Measurements from ENCODE around the gene TCOF1.

Gene TCOF1

DNA sequence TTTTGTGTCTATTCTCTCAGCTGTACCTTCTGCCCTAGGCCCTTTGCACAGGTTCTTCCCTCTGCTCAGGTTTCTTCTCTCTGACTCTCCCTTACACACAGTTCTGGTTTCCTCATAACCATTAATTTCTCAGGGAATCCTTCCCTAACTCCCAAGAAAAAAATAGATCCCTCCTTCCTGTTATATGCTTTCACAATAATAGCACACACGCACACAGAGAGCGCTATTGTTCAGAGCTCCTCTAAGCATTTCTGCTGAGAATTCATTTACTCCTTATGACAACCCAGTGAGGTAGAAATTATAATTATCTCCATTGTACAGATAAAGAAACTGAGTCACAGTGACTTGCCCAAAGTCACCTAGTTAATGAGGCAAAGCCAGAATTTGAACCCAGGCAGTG, 1.7 kb upstream of the TCOF1 start:
- H3K4ac ChIP-seq (ENCODE audit: low read depth, low read length) = no peak overlapping the region
- H3K4me1 ChIP-seq (ENCODE audit: control insufficient read depth, low read depth, low read length) = peaks cover 4% of the 10 kb centered on the region
- no peak overlapping the region for H2AK5ac ChIP-seq (ENCODE audit: low read length)
- H3K4me2 ChIP-seq (ENCODE audit: low read length) = no peak overlapping the region
- H2BK15ac ChIP-seq (replicated peaks; ENCODE audit: low read depth) = no peak overlapping the region
- H3K27ac ChIP-seq (ENCODE audit: low read depth, low read length) = no peak overlapping the region
- H4K5ac ChIP-seq (ENCODE audit: low read length) = no peak overlapping the region
- no peak overlapping the region for H3K23ac ChIP-seq (ENCODE audit: low read length)
- H3K9ac ChIP-seq (ENCODE audit: low read length) = no peak overlapping the region
- H3K18ac ChIP-seq (ENCODE audit: low read length) = no peak overlapping the region
- peaks cover 12% of the 10 kb centered on the region for H3K79me1 ChIP-seq (ENCODE audit: low read length)
- no peaks in the 10 kb centered on the region for H3K27me3 ChIP-seq (ENCODE audit: insufficient read depth, low read length, poor library complexity)
- no peak overlapping the region for H2BK5ac ChIP-seq (ENCODE audit: low read length)
- H2BK120ac ChIP-seq (ENCODE audit: low read depth, low read length) = no peak overlapping the region
- peaks cover 29% of the 10 kb centered on the region for H3K79me2 ChIP-seq (ENCODE audit: control insufficient read depth, insufficient read depth, low read length)
- no peak for DNase-seq
- WGBS (ENCODE audit: extremely low coverage, insufficient coverage, low lambda C conversion rate) = no CpG with 5 or more reads among the region's 2 CpGs
- no peak overlapping the region for H4K8ac ChIP-seq (ENCODE audit: low read depth, low read length)
- no peak overlapping the region for H3K56ac ChIP-seq (ENCODE audit: low read length)
- H3K36me3 ChIP-seq (ENCODE audit: control insufficient read depth, insufficient read depth, low read length) = no peaks in the 10 kb centered on the region
- H3K4me3 ChIP-seq (ENCODE audit: low read length) = no peak overlapping the region

DNA sequence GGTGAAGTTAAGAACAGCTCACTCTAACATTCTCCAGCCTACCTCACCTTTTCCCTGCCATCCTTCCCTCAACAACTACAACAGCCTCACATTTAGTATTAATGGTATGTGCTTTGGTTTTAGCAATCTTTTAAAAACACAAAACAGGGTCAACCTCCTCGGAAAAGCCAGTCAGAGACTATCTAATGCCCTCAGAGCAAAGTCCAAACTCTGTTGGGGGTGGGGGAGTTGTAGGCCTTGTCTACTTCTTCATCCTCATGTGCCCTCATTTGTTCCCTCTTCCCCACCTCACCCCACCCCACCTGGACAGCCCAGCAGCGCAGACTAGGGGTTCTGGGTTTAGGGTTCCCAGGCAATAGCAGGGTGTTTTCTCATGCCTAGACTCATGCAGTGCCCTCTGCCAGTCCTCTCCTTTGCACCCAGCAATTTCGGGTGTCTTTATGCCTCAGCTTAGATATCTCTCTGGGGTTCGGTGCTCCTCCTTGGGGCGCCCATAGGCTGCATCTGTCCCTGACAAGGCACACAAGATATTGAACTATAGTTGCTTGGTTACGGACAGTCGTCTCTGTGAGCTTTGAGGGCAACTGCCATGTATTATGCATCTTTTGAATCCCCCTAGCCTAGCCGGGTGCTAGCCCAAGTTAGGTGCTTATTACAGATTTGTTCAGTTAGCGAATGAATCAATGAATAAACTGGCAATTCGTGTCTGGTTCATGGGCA, 762 bp upstream of the TCOF1 start:
- H2BK15ac ChIP-seq (replicated peaks; ENCODE audit: low read depth) = no peak overlapping the region
- H3K4ac ChIP-seq (ENCODE audit: low read depth, low read length) = peak overlapping the region; percentile 56
- peak overlapping the region; percentile 85 for H3K56ac ChIP-seq (ENCODE audit: low read length)
- no CpG with 5 or more reads among the region's 10 CpGs for WGBS (ENCODE audit: extremely low coverage, insufficient coverage, low lambda C conversion rate)
- no peak overlapping the region for H2BK120ac ChIP-seq (ENCODE audit: low read depth, low read length)
- H3K4me3 ChIP-seq (ENCODE audit: low read length) = no peak overlapping the region
- H3K4me2 ChIP-seq (ENCODE audit: low read length) = peak overlapping the region; percentile 81
- H3K27me3 ChIP-seq (ENCODE audit: insufficient read depth, low read length, poor library complexity) = no peaks in the 10 kb centered on the region
- no peak overlapping the region for H4K8ac ChIP-seq (ENCODE audit: low read depth, low read length)
- peaks cover 8% of the 10 kb centered on the region for H3K36me3 ChIP-seq (ENCODE audit: control insufficient read depth, insufficient read depth, low read length)
- H2AK5ac ChIP-seq (ENCODE audit: low read length) = no peak overlapping the region
- no peak overlapping the region for H2BK5ac ChIP-seq (ENCODE audit: low read length)
- peak overlapping the region; percentile 76 for H3K9ac ChIP-seq (ENCODE audit: low read length)
- peak overlapping the region; percentile 99 for H4K5ac ChIP-seq (ENCODE audit: low read length)
- peaks cover 38% of the 10 kb centered on the region for H3K79me2 ChIP-seq (ENCODE audit: control insufficient read depth, insufficient read depth, low read length)
- no peak overlapping the region for H3K27ac ChIP-seq (ENCODE audit: low read depth, low read length)
- no peak for DNase-seq
- no peak overlapping the region for H3K23ac ChIP-seq (ENCODE audit: low read length)
- no peak overlapping the region for H3K18ac ChIP-seq (ENCODE audit: low read length)
- H3K4me1 ChIP-seq (ENCODE audit: control insufficient read depth, low read depth, low read length) = peaks cover 4% of the 10 kb centered on the region
- peaks cover 20% of the 10 kb centered on the region for H3K79me1 ChIP-seq (ENCODE audit: low read length)

- peak overlapping the region; percentile 26 for H3K4me2 ChIP-seq (ENCODE audit: low read length)
- peak overlapping the region; percentile 82 for H3K4me3 ChIP-seq (ENCODE audit: low read length)
- H3K18ac ChIP-seq (ENCODE audit: low read length) = peak overlapping the region; percentile 12
- peaks cover 27% of the 10 kb centered on the region for H3K79me1 ChIP-seq (ENCODE audit: low read length)
- H3K23ac ChIP-seq (ENCODE audit: low read length) = peak overlapping the region; percentile 9
- H2BK5ac ChIP-seq (ENCODE audit: low read length) = no peak overlapping the region
- H3K27me3 ChIP-seq (ENCODE audit: insufficient read depth, low read length, poor library complexity) = no peaks in the 10 kb centered on the region
- H3K79me2 ChIP-seq (ENCODE audit: control insufficient read depth, insufficient read depth, low read length) = peaks cover 41% of the 10 kb centered on the region
- H3K36me3 ChIP-seq (ENCODE audit: control insufficient read depth, insufficient read depth, low read length) = peaks cover 14% of the 10 kb centered on the region
- peak overlapping the region; percentile 17 for H4K8ac ChIP-seq (ENCODE audit: low read depth, low read length)
- H3K56ac ChIP-seq (ENCODE audit: low read length) = peak overlapping the region; percentile 100
- no peak overlapping the region for H2BK15ac ChIP-seq (replicated peaks; ENCODE audit: low read depth)
- H3K9ac ChIP-seq (ENCODE audit: low read length) = peak overlapping the region; percentile 92
- H2AK5ac ChIP-seq (ENCODE audit: low read length) = no peak overlapping the region
- H3K4ac ChIP-seq (ENCODE audit: low read depth, low read length) = peak overlapping the region; percentile 74
- peak; percentile 57 for DNase-seq
- H3K27ac ChIP-seq (ENCODE audit: low read depth, low read length) = peak overlapping the region; percentile 43
- H4K5ac ChIP-seq (ENCODE audit: low read length) = no peak overlapping the region
- WGBS (ENCODE audit: extremely low coverage, insufficient coverage, low lambda C conversion rate) = no CpG with 5 or more reads among the region's 23 CpGs
- peaks cover 4% of the 10 kb centered on the region for H3K4me1 ChIP-seq (ENCODE audit: control insufficient read depth, low read depth, low read length)
- no peak overlapping the region for H2BK120ac ChIP-seq (ENCODE audit: low read depth, low read length)
Measured at GRCh38 chr5:150358261-150359095, 981 bp downstream of the TCOF1 start.

DNA sequence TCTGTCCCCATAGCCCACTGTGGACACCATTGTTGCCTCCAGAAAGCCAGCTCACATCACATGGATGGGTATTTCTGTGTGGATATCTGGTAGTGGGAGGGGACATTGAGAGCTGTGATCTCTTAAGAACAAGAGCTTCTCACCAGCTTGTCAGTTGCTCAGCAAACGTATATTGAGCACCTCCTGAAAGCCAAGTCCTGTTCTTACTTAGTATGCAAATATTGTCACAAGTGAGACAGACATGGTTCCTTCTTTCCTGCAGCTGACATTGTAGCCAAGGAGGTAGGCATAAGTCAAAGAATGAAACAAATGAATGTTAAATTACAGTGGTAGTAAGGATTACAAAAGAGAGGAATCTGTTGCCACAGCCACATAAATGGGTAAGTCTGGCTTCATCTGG, 3.8 kb downstream of the TCOF1 start:
- H4K5ac ChIP-seq (ENCODE audit: low read length) = no peak overlapping the region
- H3K4me1 ChIP-seq (ENCODE audit: control insufficient read depth, low read depth, low read length) = peaks cover 4% of the 10 kb centered on the region
- H3K79me2 ChIP-seq (ENCODE audit: control insufficient read depth, insufficient read depth, low read length) = peaks cover 41% of the 10 kb centered on the region
- no peak for DNase-seq
- H3K36me3 ChIP-seq (ENCODE audit: control insufficient read depth, insufficient read depth, low read length) = peaks cover 19% of the 10 kb centered on the region
- no CpG with 5 or more reads among the region's 1 CpG for WGBS (ENCODE audit: extremely low coverage, insufficient coverage, low lambda C conversion rate)
- no peak overlapping the region for H2BK120ac ChIP-seq (ENCODE audit: low read depth, low read length)
- H4K8ac ChIP-seq (ENCODE audit: low read depth, low read length) = no peak overlapping the region
- H3K4me2 ChIP-seq (ENCODE audit: low read length) = no peak overlapping the region
- peaks cover 27% of the 10 kb centered on the region for H3K79me1 ChIP-seq (ENCODE audit: low read length)
- H3K27ac ChIP-seq (ENCODE audit: low read depth, low read length) = no peak overlapping the region
- H3K9ac ChIP-seq (ENCODE audit: low read length) = no peak overlapping the region
- no peak overlapping the region for H3K23ac ChIP-seq (ENCODE audit: low read length)
- H2AK5ac ChIP-seq (ENCODE audit: low read length) = no peak overlapping the region
- no peak overlapping the region for H3K4ac ChIP-seq (ENCODE audit: low read depth, low read length)
- H2BK5ac ChIP-seq (ENCODE audit: low read length) = no peak overlapping the region
- no peak overlapping the region for H2BK15ac ChIP-seq (replicated peaks; ENCODE audit: low read depth)
- no peak overlapping the region for H3K56ac ChIP-seq (ENCODE audit: low read length)
- no peak overlapping the region for H3K4me3 ChIP-seq (ENCODE audit: low read length)
- no peaks in the 10 kb centered on the region for H3K27me3 ChIP-seq (ENCODE audit: insufficient read depth, low read length, poor library complexity)
- no peak overlapping the region for H3K18ac ChIP-seq (ENCODE audit: low read length)

GRCh38 chr5:150363185-150363584, 5.7 kb downstream of the TCOF1 start:
- DNase-seq = no peak
- Histone ChIP-seq H3K79me1 (ENCODE audit: low read length) (peaks cover 25% of the 10 kb centered on the region), H2BK15ac (replicated peaks; ENCODE audit: low read depth) (no peak overlapping the region), H4K5ac (ENCODE audit: low read length) (no peak overlapping the region), H3K4ac (ENCODE audit: low read depth, low read length) (no peak overlapping the region), H3K27ac (ENCODE audit: low read depth, low read length) (no peak overlapping the region), H4K8ac (ENCODE audit: low read depth, low read length) (no peak overlapping the region), H3K4me1 (ENCODE audit: control insufficient read depth, low read depth, low read length) (no peaks in the 10 kb centered on the region), H2BK120ac (ENCODE audit: low read depth, low read length) (no peak overlapping the region), H3K4me2 (ENCODE audit: low read length) (no peak overlapping the region), H3K79me2 (ENCODE audit: control insufficient read depth, insufficient read depth, low read length) (peaks cover 35% of the 10 kb centered on the region), H3K27me3 (ENCODE audit: insufficient read depth, low read length, poor library complexity) (no peaks in the 10 kb centered on the region), H2AK5ac (ENCODE audit: low read length) (no peak overlapping the region), H2BK5ac (ENCODE audit: low read length) (no peak overlapping the region), H3K36me3 (ENCODE audit: control insufficient read depth, insufficient read depth, low read length) (peaks cover 25% of the 10 kb centered on the region), H3K56ac (ENCODE audit: low read length) (no peak overlapping the region), H3K23ac (ENCODE audit: low read length) (no peak overlapping the region), H3K18ac (ENCODE audit: low read length) (no peak overlapping the region), H3K9ac (ENCODE audit: low read length) (no peak overlapping the region), H3K4me3 (ENCODE audit: low read length) (no peak overlapping the region)
- WGBS (ENCODE audit: extremely low coverage, insufficient coverage, low lambda C conversion rate) = no CpG with 5 or more reads among the region's 2 CpGs

All from mesendoderm (in vitro differentiated cells).